G401 (cell line): Measurements from ENCODE around the gene KRT4. TPM values are rescaled to one million over a fixed set of nuclear protein-coding genes. Genes with fewer than 3 reads are reported as not detected.

Experiments used
- DNase-seq: peaks from one replicate; pipeline ENCODE4 v3.0.0-alpha.2; 2015; ENCODE audit warnings: low spot score
- in situ Hi-C: cut with HindIII; loops from 2 replicates; pipeline ENCODE4 v1.10.0; 2016; ENCODE audit warnings: low sequenced_read_pairs, mixed read lengths
- total RNA-seq: library from RNA; depleted of rRNA; stranded (reverse); fragments of >200 nt; shearing (Covaris generic); gene quantifications from 2 replicates; pipeline ENCODE4 v1.2.3, GENCODE V29; 2014

KRT4 gene
- total RNA-seq, 1 experiment from 2014 or later: not detected

DNA sequence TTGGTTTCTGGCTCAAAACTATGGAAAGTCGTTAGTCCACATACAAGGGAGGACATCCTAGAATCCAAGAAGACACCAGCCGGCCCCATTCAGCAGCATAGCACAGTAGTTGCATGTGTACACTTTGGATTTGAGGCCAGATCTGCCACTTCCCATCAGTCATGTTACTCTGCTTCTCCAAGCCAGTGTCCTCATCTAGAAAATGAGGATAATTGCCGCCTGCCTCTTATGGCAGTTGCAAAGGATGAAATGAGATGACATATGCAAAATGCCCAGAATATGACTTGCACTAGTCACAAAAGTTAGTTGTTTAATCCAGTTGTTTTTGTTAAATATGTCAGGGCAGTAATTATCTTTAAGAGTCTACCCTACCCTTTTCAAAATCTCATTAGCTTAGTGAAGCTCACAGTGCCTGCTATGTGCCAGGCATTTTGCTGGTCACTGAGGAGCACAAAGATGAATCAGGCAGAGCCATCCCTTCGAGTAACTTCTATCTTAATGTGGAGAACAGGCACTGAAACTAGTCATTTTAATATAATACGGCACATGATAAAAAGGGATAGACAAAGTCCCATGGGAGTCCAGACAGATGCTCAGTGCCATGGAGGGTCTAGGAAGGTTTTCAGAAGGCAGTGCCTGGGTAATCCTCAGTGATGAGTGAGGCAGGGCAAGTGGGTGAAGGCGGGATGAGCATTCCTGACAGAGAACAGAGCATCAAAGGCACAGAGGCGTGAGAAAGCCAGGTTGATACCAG is 30.2 kb downstream of the KRT4 start:
- no peak for DNase-seq
- in situ Hi-C loops: no loop called here

DNA sequence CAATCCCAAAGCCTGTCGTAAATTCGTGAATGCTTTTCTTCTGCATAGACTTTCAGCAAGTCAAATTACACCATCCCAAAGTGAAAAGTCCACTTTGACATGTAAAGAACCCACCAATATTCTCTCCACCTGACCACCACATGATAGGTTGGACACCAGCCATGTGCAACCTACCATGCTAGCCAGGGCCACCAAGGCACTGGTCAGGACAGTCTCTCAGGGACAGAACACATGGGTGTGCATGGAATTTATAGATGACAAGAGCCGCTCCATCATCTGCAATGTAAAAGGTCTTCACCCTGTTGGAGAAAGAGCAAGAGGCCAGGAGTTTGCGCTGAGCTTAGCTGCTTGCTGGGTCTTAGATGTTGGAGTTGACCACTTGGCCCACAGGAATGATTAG is 31.4 kb downstream of the KRT4 start:
- in situ Hi-C loops: no loop called here
- DNase-seq: no peak

DNA sequence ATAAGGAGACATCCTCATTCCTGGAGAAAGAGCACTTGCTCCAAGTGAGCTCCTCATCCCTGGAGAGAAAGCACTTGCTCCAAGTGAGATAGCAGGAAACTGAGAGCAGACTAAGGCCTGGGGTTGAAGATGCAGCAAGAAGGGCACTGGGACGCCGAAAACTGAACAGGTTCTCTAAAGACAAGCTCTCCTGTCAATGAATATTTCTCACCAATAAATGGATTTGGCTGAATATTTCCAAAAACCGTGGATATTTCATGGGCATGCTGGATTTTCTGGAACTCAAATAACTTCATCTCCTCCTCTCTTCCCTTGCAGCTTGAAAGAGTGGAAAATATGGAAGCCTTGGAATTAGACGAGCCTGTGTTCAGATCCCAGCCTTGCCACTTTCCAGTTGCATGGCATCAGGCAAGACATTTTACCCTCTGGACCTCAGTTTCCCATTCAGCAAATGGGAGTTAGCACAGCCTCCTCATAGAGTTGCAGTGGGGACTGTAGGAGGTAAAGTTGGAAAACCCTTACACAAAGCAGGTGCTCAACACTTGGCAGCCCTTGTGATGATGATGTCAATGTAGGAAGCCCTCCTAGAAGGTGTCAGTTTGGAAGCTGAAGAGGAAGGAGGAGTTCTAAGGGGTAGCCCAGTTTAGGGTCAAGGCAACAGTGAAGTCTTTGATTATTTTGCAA is 32.4 kb downstream of the KRT4 start:
- no peak for DNase-seq
- in situ Hi-C loops: no loop called here

DNA sequence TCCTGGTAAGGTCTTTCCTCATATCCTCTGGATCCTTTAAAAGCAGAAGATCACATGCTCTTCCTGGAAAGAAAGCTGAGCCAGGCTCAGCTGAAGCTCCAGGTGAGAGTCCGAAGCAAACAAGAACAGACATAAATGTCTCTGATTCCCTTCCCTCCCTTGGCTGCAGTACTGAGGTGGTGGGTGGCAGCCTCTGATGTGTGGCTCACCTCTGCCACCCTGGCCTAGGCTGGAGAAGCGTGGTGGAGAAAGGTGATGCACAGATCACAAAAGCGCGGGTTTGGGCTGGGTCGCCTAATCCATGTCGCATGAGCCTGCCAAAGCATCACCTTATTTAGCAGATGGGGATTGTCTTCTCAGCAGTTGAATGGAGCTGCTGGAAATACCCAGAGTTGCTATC is 34.0 kb downstream of the KRT4 start:
- DNase-seq: no peak
- in situ Hi-C loops: no loop called here

DNA sequence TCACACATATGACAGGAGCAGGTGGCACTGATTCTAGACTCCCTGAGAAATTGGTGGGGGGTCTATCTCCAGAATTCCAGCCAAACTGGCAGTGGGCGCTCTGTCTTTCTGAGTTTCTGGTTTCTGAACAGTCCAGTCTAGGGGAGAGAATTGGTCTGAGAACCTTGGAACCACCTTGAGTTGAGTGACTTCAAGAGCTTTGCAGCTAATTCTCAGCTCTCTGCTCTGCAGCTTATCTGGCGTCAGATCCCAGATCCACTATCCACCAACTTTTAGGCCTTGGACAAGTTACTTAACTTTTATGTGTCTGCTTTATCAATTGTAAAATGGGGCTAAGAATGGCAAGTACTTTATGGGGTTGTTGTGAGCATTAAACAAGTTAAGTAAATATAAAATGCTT is 35.1 kb downstream of the KRT4 start:
- no peak for DNase-seq
- in situ Hi-C loops: no loop called here

DNA sequence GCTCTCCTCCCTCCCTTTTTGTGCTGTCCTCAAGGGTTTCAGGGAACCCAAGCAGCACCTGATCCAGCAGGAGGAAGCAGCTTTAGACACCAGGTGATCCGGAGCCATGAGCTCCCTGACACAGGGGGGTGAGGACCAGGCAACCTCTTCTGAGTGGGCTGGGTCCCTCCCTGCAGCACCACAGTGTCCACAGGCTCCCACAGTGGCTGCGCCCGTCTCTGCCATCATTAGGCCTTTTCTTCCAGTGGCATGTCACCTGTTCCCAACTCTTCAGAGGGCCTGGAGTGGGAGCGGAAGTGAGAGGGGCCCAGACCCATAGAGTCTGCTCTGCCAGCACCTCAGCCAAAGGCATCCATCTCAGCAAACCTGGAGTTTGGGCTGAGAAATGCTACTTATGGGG is 36.4 kb downstream of the KRT4 start:
- no peak for DNase-seq
- in situ Hi-C loops: no loop called here

DNA sequence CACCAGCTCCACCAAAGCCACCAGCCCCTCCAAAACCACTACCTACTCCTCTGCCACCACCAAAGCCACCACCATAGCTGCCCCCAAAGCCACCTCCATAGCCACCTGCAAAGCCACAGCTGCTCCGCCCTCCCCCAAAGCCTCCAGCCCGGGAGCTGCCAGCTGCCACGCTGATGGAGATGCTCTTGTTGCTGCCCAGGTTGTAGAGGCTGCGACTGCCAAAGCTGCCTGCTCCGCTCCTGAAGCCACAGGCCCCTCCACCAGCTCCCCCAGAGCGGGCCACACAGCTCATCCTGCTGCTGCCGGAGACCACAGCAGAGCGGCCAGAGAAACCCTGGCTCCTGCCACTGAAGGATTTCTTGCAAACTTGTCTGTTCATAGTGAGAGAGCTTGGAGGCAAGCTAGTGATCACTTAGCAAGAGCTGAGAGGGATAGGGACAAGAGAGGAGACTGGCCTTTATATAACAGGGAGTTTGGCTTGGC is 37.0 kb downstream of the KRT4 start, which contains the start of gene KRT76:
KRT76 (minus strand) TSS at position 433 of the 483 bp plus-strand sequence; CDS start at position 379, 54 bp downstream.
- in situ Hi-C loops: no loop called here
- DNase-seq: no peak

DNA sequence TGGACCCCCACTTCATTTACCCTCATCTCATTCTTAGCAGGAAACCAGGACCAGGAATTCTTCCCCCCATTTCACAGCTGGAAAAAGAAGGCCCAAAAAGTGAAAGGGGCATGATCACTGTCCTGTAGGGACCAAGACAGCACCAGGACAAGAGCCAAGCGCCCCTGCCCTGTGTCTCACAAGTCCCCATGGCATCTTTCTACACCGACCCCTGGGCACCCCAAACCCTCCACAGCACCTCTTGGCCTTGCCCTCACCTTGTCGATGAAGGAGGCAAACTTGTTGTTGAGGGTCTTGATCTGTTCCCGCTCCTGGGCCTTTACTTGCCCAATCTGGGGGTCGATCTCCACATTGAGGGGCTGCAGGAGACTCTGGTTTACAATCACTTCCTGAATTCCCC is 37.5 kb downstream of the KRT4 start:
- in situ Hi-C loops: no loop called here
- no peak for DNase-seq

DNA sequence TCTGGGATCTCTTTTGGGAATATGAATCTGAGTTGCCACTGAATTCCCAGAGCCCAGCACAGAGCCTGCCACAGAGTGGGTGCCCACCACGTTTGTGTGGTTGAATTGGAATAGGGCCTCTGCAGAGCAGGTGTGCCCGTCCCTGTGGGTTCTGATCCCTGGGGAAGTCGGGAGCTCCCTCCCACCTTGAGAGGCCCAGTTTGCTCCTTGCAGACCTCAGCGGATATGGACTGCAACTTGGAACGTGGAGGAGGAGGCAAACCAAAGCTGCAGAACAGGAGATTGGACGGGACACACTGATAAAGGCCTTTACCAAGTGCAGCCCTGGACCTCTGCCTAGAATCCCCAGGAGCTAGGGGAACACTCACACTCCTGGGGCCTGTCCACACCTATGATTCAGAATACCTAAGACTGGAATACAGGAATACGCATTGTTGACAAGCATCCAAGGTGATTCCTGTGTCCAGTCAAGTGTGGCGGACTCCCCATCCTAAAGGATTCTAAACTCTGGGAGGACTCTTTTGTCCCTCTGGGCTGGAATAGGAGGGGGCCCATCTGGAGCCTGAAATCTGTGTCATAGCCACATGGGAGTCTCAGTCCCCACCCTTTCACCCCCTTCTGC is 39.2 kb downstream of the KRT4 start:
- DNase-seq: no peak
- in situ Hi-C loops: no loop called here

DNA sequence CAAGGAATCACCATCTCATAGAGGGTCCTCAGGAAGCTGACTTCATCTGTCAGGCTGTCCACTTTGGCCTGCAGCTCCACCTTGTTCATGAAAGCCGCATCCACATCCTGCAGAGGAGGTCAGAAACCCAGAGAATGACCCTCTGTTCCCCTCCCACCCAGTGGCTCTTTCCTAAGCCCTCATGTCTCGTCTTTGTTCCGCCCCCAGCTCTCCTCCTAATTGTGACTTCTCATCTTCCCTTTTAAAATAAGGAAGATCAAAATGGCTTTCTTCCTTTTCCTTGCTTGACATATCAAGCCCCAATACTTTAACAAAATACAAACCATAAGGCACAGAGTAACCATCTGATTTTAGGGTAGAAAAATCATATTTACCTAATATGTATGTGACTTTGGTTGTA is 41.1 kb downstream of the KRT4 start:
- no peak for DNase-seq
- in situ Hi-C loops: no loop called here

DNA sequence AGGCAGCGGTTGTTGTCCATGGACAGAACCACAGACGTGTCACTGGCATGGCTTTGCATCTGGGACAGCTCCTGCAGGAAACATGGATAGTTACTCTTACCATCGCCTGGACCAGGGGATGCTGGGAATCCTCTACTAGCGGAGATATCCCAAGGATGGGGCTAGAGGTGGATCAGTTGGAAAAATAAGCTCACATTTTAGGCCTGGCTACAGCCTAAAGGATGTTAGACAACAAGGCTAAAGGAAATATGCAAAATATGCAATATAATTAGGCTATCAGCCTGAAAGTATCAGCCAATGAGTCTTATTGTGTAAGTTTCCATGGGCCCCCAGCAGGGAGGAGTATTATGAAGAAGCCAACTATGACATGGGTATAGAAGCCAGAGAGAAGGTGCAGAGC is 41.7 kb downstream of the KRT4 start:
- in situ Hi-C loops: no loop called here
- no peak for DNase-seq

DNA sequence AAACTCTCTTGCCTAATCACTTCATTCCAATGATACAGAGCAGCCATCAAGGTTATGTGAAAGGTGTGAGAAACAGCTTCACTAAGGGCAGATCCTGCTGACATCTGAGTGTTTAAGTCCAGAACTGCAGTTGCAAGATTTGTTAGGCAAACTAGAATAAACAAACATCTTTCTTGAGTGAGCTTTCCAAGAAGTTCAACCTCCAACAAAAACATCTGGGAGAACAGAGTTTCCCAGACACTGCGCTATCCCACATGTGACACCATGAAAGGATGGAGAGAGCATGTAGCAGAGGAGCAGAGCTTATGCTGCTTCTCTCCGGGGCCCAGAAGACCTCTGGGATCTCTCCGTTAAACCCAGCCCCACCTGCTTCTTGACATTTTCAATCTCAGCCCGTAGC is 42.4 kb downstream of the KRT4 start:
- in situ Hi-C loops: no loop called here
- DNase-seq: no peak

DNA sequence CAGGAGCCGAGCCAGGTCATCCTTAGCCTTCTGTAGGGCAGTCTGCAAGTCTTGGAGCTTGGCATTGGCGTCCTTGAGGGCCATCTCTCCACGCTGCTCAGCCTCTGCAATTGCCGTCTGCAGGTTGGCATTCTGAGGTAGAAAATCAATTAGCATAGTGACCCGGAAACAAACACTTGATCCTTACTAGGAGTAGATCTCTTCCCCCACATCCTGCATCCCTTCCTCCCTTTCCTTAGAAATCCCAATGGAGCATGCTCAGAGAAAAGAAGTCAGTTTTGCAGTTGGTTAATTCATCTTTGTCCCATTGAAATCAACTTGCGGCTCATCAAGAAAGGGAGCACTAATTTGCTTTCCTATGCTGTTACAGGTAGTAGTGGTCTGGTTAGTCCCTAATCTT is 42.8 kb downstream of the KRT4 start:
- in situ Hi-C loops: no loop called here

DNA sequence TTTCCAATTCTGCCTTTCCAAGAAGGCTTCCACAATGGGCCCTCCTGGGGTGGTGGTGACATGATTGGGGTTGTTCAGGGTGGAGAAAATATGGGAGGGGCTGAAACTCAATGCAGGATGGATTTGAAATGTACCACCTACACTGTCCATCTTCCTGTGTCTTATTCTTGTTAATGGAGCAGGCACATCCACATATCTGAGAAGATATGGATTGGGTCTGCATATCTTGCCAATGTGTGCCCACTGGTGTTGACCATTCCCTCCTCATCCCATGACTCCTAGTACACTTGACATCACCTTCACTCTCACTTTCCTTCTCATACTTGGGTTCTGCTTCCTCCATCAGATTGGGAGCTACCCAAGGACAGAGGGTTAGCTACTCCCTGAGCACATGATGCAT is 44.0 kb downstream of the KRT4 start:
- DNase-seq: no peak
- in situ Hi-C loops: no loop called here

More for the DNA sequence above, 42.8 kb downstream of the KRT4 start:
- no peak for DNase-seq

DNA sequence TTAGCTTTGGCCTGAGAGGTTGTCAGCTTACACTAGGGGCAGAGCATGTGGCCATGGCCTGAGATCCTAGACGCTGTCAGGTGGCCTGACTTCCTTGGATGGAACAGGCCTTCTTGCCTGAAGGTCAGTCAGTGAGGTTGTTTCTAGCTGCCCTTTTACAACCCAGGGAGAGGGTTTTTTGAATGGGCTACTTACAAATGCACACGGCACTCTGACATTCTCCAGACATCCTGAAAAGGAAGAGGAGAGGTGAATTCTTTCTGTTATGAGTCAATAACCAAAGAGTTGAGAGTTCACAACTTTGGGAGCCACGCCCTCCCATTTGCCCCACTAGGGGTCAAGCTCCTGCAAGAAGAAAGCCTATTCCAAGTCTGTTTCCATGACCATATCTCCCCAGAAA is 44.6 kb downstream of the KRT4 start:
- DNase-seq: no peak
- in situ Hi-C loops: no loop called here

DNA sequence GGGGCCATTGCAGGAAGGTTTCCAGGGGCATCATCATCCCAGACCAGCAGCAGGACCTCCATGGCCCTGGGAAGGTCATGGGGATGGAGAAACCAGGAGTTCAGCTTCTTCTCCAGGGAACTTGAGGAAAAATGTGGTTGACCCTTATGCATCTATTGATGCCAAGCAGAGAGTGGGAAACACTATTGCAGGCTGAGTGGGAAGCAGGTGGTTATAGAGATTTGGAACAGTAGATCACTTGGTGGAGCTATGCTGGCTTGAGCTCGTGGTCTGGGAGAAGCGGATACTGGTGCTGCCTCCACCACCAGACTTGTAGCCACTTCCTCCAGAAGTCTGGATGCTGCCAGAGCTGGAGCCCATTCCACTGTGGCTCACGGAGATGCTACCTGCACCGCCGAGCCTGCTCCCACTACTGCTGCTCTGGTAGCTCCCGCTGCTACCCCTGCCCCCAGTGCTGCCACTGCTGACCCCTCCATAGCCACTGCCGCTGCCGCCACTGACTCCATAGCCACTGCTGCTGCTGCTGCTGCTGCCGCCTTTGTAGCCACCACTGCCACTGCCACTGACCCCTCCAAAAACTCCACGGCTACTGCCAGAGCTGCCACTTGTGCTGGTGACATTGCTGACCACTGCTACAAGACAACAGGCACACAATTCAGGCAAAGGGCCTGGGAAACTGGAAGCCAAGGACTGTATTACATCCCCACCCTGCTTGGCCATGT is 45.3 kb downstream of the KRT4 start:
- no peak for DNase-seq
- in situ Hi-C loops: no loop called here

DNA sequence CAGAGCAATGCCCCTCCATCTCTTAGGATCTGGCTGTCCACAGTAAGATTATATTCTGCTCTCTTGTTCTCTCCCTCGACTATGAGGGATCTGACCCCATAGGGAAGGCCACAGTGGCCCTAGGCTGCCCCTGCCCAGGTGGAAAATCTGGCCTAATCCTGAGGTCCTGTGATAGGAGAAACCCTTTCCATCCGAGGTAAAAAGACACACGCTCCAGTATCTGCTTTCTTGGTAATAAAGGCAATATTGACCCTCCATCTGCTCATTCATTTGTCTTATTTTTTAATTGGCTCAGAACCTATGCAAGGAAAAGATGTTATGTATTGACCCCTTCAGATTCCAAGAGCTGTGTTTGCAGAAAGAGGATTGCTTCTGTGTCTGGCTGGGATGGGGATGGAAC is 46.5 kb downstream of the KRT4 start:
- in situ Hi-C loops: no loop called here
- no peak for DNase-seq

DNA sequence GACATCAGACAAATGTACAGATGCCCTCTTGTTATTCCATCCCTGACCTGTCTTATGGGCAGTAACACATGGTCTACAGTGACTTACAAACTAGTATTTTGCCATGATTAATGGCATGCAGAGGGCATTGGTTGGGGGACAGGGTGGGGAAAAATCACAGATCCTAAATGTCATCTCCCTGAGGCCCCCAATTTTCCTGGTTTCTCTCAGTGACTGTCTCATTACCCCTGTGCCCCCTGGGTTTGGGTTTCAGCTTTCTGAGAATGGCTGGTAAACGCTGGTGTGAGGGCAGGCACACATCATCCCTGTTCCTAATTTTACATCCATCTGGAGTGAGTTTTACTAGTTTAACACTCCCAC is 46.9 kb downstream of the KRT4 start:
- in situ Hi-C loops: no loop called here
- DNase-seq: no peak

DNA sequence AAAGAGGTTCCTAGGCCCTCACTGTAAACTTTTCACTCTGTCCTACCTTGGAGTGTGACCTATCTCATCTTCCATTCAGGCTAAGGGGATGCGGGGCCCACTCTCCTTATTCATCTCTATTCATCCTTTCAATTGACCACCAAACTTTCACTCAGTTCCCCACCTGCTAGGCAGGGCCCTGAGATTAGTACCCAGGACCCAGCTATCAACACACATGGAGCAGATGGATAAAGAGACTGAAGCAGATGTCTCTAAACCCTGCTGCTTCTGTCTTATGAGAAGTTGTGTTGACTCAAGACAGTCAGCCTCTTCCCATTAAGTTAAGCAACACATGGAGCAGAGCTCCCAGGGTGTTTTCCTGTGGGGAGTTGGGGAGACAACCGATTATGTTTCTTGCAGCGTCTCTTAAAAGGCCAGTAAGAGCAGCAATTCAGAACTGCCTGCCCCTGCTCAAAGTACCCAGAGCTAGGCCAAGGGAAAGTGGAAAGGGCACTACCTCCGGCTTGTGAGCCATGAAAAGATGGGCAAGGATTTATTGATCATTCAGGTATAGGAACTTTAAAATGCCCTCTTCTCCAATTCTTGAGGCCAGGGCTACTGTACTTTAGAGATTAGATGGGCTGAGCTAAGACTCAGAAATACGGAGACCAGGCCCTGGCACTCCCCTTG is 47.4 kb downstream of the KRT4 start:
- in situ Hi-C loops: no loop called here

More for the DNA sequence above, 47.4 kb downstream of the KRT4 start:
- no peak for DNase-seq
